HFFc6 (cell line): Measurements from ENCODE around the gene ZMYND10. TPM values are rescaled to one million over a fixed set of nuclear protein-coding genes. Genes with fewer than 3 reads are reported as not detected.

ENCODE experiments used
- DNase-seq: peaks from one replicate; pipeline ENCODE4 v3.0.0-alpha.2; 2018
- H3K27ac Mint-ChIP-seq: 2 replicates; pipeline ENCODE4 v1.8.0; 2020; ENCODE audit warnings: mild to moderate bottlenecking, mixed read lengths
- H3K27me3 Mint-ChIP-seq: 2 replicates; pipeline ENCODE4 v1.8.0; 2021; ENCODE audit warnings: mild to moderate bottlenecking, moderate library complexity, mixed read lengths; ENCODE audit not compliant: insufficient read depth
- H3K36me3 Mint-ChIP-seq: 2 replicates; pipeline ENCODE4 v1.8.0; 2021; ENCODE audit warnings: low read depth, mixed read lengths
- H3K4me1 Mint-ChIP-seq: 2 replicates; pipeline ENCODE4 v1.8.0; 2020; ENCODE audit warnings: low read depth, mixed read lengths
- H3K4me3 Mint-ChIP-seq: 2 replicates; pipeline ENCODE4 v1.8.0; 2020; ENCODE audit warnings: mild to moderate bottlenecking, moderate library complexity, mixed read lengths
- H3K9me3 Mint-ChIP-seq: 2 replicates; pipeline ENCODE4 v1.8.0; 2020; ENCODE audit warnings: mild to moderate bottlenecking, mixed read lengths
- CTCF ChIP-seq: fragments of 200-600 bp; sonication (generic); IDR thresholded peaks from 2 replicates; pipeline ENCODE4 v1.5.0; 2021; ENCODE audit warnings: antibody characterized with exemption, mild to moderate bottlenecking
- total RNA-seq, 6 experiments: library from RNA; stranded (reverse); fragmentation: NEBNext Ultra II Directional; extraction: Animal tissue kit (Norgen Biotek cat#: 25700); gene quantifications; 2 replicates in 1 of 6; 3 replicates in 5 of 6; pipeline ENCODE4 v1.2.3, GENCODE V29; 2021

ZMYND10 gene
- total RNA-seq, 6 experiments from 2014 or later, result 0.78 to 1.3 (median 0.83) TPM; not detected in 1

GRCh38 chr3:50338965-50339364, 6.6 kb downstream of the ZMYND10 start:
- H3K36me3 Mint-ChIP-seq, result peaks cover 29% of the 10 kb centered on the region
- no peaks in the 10 kb centered on the region for H3K9me3 Mint-ChIP-seq
- H3K4me3 Mint-ChIP-seq, result peak overlapping the region; percentile 96
- DNase-seq, result no peak
- peaks cover 52% of the 10 kb centered on the region for H3K4me1 Mint-ChIP-seq
- TF ChIP-seq CTCF, result no peak
- peaks cover 4% of the 10 kb centered on the region for H3K27me3 Mint-ChIP-seq
- peak overlapping the region; percentile 95 for H3K27ac Mint-ChIP-seq

GRCh38 chr3:50337175-50337861, 8.2 kb downstream of the ZMYND10 start:
- peak overlapping the region; percentile 95 for H3K27ac Mint-ChIP-seq
- H3K4me1 Mint-ChIP-seq, result peaks cover 59% of the 10 kb centered on the region
- DNase-seq, result peak; percentile 99
- H3K27me3 Mint-ChIP-seq, result peaks cover 6% of the 10 kb centered on the region
- no peaks in the 10 kb centered on the region for H3K9me3 Mint-ChIP-seq
- peak overlapping the region; percentile 96 for H3K4me3 Mint-ChIP-seq
- H3K36me3 Mint-ChIP-seq, result peaks cover 34% of the 10 kb centered on the region
- no peak for TF ChIP-seq CTCF

GRCh38 chr3:50336452-50337174, 8.9 kb downstream of the ZMYND10 start:
- Mint-ChIP-seq H3K36me3 (peaks cover 34% of the 10 kb centered on the region), H3K27me3 (peaks cover 6% of the 10 kb centered on the region), H3K27ac (peak overlapping the region; percentile 95), H3K4me3 (peak overlapping the region; percentile 96), H3K9me3 (no peaks in the 10 kb centered on the region), H3K4me1 (peaks cover 59% of the 10 kb centered on the region)
- DNase-seq, result peak; percentile 28
- TF ChIP-seq CTCF, result no peak

GRCh38 chr3:50334339-50335075, 11.0 kb downstream of the ZMYND10 start:
- peak overlapping the region; percentile 70 for H3K4me3 Mint-ChIP-seq
- peaks cover 52% of the 10 kb centered on the region for H3K4me1 Mint-ChIP-seq
- no peaks in the 10 kb centered on the region for H3K9me3 Mint-ChIP-seq
- no peak for DNase-seq
- peaks cover 4% of the 10 kb centered on the region; the same call in 1 of the 2 replicates for H3K27me3 Mint-ChIP-seq
- H3K27ac Mint-ChIP-seq, result peak overlapping the region; percentile 88
- no peak for TF ChIP-seq CTCF
- H3K36me3 Mint-ChIP-seq, result peaks cover 28% of the 10 kb centered on the region

- H3K4me3 Mint-ChIP-seq, result peak overlapping the region; percentile 70
- no peak for TF ChIP-seq CTCF
- peaks cover 3% of the 10 kb centered on the region; the same call in 1 of the 2 replicates for H3K27me3 Mint-ChIP-seq
- H3K36me3 Mint-ChIP-seq, result peaks cover 24% of the 10 kb centered on the region
- no peaks in the 10 kb centered on the region for H3K9me3 Mint-ChIP-seq
- H3K4me1 Mint-ChIP-seq, result peaks cover 45% of the 10 kb centered on the region
- no peak for DNase-seq
- H3K27ac Mint-ChIP-seq, result peak overlapping the region; percentile 88
Measured at GRCh38 chr3:50333744-50334328, 11.7 kb downstream of the ZMYND10 start.
